Measurements from ENCODE around the gene CANX.
"Not testable (repeated sequence)": the region's sequence is repeated elsewhere in the genome, so short reads cannot be mapped to it uniquely, and the experiment has no call there.

CANX gene

DNA sequence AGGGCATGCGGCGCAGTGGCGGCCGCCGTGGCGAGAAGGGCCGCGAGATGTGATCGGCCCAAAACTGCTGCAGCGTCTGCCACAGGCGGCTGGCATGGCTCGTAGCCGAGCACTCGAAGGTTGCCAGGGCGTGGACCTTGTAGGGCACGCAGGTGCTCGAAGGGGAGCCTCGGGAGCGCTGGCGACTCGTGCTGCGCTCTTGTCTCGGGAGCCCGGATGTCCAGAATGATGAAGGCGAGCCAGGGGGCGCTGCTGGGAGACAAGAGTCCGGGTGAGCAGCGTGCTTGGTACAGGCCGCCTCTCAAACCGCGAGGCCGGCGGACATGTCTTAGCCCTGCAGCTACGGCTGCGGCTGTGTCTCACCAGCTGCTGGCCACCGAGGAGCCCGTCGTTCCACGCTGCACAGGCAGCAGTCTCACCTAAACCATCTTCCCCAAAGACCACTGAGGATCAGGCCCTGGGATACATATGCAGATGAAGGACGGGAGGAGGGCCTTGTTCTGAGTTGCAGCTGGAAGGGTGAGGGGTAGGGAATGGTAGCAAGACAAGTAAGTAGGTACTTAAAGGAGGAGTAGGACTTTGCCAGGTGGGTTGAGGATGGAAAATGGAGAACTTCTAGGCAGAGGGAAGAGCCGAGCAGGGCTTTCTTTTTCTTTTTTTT lies 19.6 kb upstream of the CANX start:
- DNase-seq (ENCODE audit: low spot score), result peak; percentile 45
- peak overlapping the region; percentile 83 for H3K27ac ChIP-seq
- TF ChIP-seq, protein P1, sequence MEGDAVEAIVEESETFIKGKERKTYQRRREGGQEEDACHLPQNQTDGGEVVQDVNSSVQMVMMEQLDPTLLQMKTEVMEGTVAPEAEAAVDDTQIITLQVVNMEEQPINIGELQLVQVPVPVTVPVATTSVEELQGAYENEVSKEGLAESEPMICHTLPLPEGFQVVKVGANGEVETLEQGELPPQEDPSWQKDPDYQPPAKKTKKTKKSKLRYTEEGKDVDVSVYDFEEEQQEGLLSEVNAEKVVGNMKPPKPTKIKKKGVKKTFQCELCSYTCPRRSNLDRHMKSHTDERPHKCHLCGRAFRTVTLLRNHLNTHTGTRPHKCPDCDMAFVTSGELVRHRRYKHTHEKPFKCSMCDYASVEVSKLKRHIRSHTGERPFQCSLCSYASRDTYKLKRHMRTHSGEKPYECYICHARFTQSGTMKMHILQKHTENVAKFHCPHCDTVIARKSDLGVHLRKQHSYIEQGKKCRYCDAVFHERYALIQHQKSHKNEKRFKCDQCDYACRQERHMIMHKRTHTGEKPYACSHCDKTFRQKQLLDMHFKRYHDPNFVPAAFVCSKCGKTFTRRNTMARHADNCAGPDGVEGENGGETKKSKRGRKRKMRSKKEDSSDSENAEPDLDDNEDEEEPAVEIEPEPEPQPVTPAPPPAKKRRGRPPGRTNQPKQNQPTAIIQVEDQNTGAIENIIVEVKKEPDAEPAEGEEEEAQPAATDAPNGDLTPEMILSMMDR (conservative IDR thresholded peaks at IDR 0.05; ENCODE audit: low read depth), result no peak; the same call in 1 of the 2 replicates
- ChIA-PET POLR2A (ENCODE audit: low non-redundant PET) (interaction anchor here (1.4 kb wide), 1 partner anchor 56 kb away, joined by 4 read pairs; the partner anchor contains the start of gene HNRNPH1), CTCF (interaction anchor here (0.8 to 1.2 kb wide), 2 partner anchors 41 to 71 kb away, joined by 6 to 8 read pairs; no protein-coding TSS in a partner anchor)

DNA sequence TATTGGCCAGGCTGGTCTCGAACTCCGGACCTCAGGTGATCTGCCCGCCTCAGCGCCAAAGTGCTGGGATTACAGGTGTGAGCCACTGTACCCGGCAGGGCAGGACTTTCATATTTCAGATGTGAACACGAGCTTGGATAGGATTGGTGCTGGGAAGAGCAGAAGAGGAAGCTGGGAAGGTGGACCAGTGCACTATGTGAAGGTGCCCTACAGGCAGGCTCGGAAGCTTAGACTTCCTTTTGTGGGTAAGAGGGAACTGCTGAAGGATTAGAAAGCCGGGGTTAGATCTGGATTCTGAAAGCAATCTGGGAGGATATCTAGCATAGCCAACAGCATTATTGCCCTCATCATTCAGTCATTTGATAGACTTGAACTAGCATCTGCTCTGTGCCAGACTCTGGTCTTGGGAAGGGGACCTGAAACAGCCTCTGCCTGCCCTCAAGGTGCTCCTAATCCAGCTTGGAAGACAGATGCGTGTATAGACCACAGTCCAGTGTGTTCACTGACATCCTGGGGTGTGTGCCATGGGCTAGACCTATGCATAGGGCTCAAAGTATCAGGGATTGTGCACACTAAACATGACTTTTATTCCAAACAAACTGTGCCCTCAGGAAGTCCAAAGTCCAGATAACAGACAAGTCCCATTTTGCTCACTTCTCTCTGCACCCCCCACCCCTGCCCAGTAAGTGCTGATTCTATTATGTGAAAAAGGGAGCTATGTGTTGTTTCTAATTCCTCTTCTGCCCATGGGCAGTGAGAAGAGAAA lies 18.6 kb upstream of the CANX start:
- TF ChIP-seq, protein P1 (conservative IDR thresholded peaks at IDR 0.05; ENCODE audit: low read depth), result no peak
- ChIA-PET POLR2A (ENCODE audit: low non-redundant PET) (interaction anchor here (0.5 to 0.7 kb wide), 2 partner anchors 8 to 10 kb away, joined by 7 to 9 read pairs; no protein-coding TSS in a partner anchor), CTCF (interaction anchor here (0.6 kb wide), 2 partner anchors 15 to 48 kb away, joined by 3 to 4 read pairs; no protein-coding TSS in a partner anchor)
- H3K27ac ChIP-seq, result no peak overlapping the region
- no peak for DNase-seq (ENCODE audit: low spot score)

DNA sequence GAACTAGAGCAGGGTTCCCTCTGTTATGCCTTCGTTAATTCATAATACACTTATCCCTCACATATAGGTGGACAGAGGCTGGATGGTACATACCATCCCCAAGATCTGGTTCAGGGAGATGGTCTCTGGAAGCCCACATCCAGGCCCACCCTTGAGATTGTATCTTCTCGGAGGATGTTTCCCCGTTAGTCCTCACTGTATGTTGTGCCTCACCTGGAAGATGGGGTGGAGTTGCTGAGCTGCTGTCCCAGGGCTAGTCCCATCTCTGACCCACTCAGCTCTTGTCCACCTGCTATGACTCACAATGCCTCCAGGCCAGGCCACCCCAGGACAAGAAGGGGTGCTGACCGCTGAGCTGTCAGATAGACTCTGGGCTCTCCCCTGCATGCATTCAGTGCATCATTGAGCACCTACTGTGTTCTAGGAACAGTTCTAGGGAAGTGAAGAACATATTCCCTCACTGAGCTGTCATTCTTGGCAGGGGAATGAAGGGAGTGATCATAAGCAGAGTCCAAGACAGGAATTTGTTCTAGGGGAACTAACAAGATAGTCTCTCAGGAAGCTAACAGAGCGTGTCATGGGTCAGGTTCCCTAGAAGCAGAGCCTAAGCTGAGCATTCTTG lies 17.9 kb upstream of the CANX start, which contains the start of gene CBY3:
TSS of gene CBY3 (minus strand) at position 255 of the 622 bp plus-strand sequence. CDS start at position 139, 116 bp downstream.
- no peak for DNase-seq (ENCODE audit: low spot score)
- POLR2A ChIA-PET (ENCODE audit: low non-redundant PET), result no interaction called here
- CTCF ChIA-PET, result interaction anchor here (1.1 to 1.3 kb wide), 2 partner anchors 23 to 25 kb away, joined by 4 to 5 read pairs; no protein-coding TSS in a partner anchor
- TF ChIP-seq, protein P1 (conservative IDR thresholded peaks at IDR 0.05; ENCODE audit: low read depth), result no peak
- H3K27ac ChIP-seq, result peak within 1 kb of the TSS; percentile 13

DNA sequence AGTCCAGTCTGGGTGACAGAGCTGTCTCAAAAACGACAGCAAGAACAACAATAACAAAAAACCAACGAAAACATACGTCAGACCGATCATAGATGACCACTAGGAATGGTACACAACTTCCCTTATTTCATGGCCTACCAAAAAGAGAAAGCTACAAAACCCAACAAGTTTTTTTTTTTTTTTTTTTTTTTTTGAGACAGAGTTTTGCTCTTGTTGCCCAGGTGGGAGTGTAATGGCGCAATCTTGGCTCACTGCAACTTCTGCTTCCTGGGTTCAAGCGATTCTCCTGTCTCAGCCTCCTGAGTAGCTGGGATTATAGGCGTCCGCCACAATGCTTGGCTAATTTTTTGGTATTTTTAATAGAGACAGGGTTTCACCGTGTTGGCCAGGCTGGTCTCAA lies 9.6 kb upstream of the CANX start:
- CTCF ChIA-PET, result interaction anchor here (0.6 kb wide), 1 partner anchor 67 kb away, joined by 4 read pairs; no protein-coding TSS in a partner anchor
- POLR2A ChIA-PET (ENCODE audit: low non-redundant PET), result interaction anchor here (0.6 kb wide), 1 partner anchor 41 kb away, joined by 7 read pairs; no protein-coding TSS in a partner anchor
- not testable (repeated sequence) for DNase-seq (ENCODE audit: low spot score); H3K27ac ChIP-seq

DNA sequence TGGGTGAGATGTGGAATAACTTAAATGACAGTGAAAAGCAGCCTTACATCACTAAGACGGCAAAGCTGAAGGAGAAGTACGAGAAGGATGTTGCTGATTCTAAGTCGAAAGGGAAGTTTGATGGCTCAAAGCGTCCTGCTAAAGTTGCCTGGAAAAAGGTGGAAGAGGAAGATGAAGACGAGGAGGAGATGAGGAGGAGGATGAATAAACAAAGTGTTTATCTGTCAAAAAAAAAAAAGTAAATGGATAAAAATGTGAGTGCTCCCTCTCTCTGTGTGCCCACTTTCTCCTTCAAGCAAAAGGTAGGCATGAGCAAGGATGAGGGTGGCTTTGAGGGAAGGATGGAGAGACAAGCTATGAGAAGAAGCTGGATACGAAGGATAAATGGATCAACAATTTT lies 4.2 kb upstream of the CANX start:
- CTCF ChIA-PET, result interaction anchor here (0.5 to 1.2 kb wide), 2 partner anchors 14 to 17 kb away, joined by 3 to 4 read pairs; no protein-coding TSS in a partner anchor
- POLR2A ChIA-PET (ENCODE audit: low non-redundant PET), result no interaction called here
- no peak overlapping the region for H3K27ac ChIP-seq
- DNase-seq (ENCODE audit: low spot score), result no peak
- TF ChIP-seq, protein P1 (conservative IDR thresholded peaks at IDR 0.05; ENCODE audit: low read depth), result no peak

DNA sequence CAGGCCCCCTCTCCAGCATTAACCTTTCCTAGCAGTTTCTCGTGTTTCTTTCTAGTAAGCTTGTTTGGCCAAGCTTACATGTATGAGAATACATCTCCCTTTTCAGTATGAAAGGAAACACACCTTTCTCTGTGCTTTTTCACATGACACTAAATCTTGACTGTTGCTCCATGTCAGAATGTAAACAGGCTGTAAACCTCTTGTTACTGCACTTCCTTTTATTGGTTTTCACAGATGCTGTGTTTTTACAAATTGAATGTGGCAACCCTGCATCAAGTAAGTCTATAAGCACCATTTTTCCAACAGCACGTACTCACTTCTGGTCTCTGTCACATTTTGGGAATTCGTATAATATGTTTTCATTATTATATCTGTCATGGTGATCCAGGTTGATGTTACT lies 2.2 kb upstream of the CANX start:
- CTCF ChIA-PET, result interaction anchor here (1.2 kb wide), 1 partner anchor 19 kb away, joined by 4 read pairs; no protein-coding TSS in a partner anchor
- TF ChIP-seq, protein P1 (conservative IDR thresholded peaks at IDR 0.05; ENCODE audit: low read depth), result no peak
- no peak overlapping the region for H3K27ac ChIP-seq

More for the DNA sequence above, 2.2 kb upstream of the CANX start:
- POLR2A ChIA-PET (ENCODE audit: low non-redundant PET), result no interaction called here
- no peak for DNase-seq (ENCODE audit: low spot score)
